Mesothelial cell of epicardium (in vitro differentiated cells): ENCODE data around the gene ARRB1. TPM values are rescaled to one million over a fixed set of nuclear protein-coding genes. Genes with fewer than 3 reads are reported as not detected.
A peak's percentile ranks its signal among the peaks of the same experiment; 100 is the strongest.

Experiments used
- DNase-seq, 2 experiments: peaks; one replicate each; pipeline ENCODE4 v3.0.0; 2021; ENCODE audit warnings: low spot score in 2 of 2; ENCODE audit not compliant: unreplicated experiment in 2 of 2
- H3K27ac Mint-ChIP-seq: 2 replicates; pipeline ENCODE4 v1.8.0; 2021; ENCODE audit warnings: mixed read lengths
- H3K27me3 Mint-ChIP-seq: 2 replicates; pipeline ENCODE4 v1.8.0; 2021; ENCODE audit warnings: low read depth, mixed read lengths
- H3K36me3 Mint-ChIP-seq: 2 replicates; pipeline ENCODE4 v1.8.0; 2021; ENCODE audit warnings: mixed read lengths
- H3K4me1 Mint-ChIP-seq: 2 replicates; pipeline ENCODE4 v1.8.0; 2021; ENCODE audit warnings: mixed read lengths
- H3K4me3 Mint-ChIP-seq: 2 replicates; pipeline ENCODE4 v1.8.0; 2021; ENCODE audit warnings: mild to moderate bottlenecking, moderate library complexity, mixed read lengths
- H3K9me3 Mint-ChIP-seq: 2 replicates; pipeline ENCODE4 v1.8.0; 2021; ENCODE audit warnings: mixed read lengths
- CTCF ChIP-seq: fragments of 200-600 bp; sonication (generic); IDR thresholded peaks from one replicate; pipeline ENCODE4 v1.5.0; 2021; ENCODE audit warnings: antibody characterized with exemption; ENCODE audit not compliant: unreplicated experiment
- total RNA-seq: library from RNA; stranded (reverse); gene quantifications from 3 replicates; pipeline ENCODE4 v1.2.1, GENCODE V29; 2021

Gene ARRB1
- total RNA-seq, 1 donor from 2014 or later, result 17.5 TPM

DNA sequence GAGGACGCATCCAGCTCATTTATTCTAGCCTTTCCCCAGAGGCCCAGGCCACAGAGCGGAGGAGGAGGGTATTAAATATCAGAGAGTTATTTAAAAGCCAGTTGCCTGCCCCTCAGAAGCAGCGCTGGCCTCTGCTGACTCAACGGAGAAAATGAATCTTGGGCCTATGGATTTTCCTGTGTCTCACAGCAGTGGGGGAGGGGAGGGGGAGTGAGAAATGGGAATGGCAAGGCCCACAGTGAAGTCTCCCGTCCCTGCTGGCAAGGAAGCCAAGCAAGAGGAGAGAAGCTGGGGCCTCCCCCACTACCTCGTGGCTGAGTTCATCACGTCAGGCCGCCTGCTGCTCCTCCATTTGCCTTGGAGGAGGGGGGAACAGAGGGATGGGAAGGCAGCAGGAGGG, 115.4 kb downstream of the ARRB1 start:
- H3K4me3 Mint-ChIP-seq, result no peak overlapping the region
- no peak overlapping the region for H3K27ac Mint-ChIP-seq
- H3K9me3 Mint-ChIP-seq, result no peaks in the 10 kb centered on the region

GRCh38 chr11:75233754-75234172, 117.7 kb downstream of the ARRB1 start:
- Mint-ChIP-seq H3K27ac (no peak overlapping the region), H3K4me1 (no peaks in the 10 kb centered on the region), H3K9me3 (no peaks in the 10 kb centered on the region), H3K27me3 (peaks cover 63% of the 10 kb centered on the region), H3K36me3 (no peaks in the 10 kb centered on the region), H3K4me3 (no peak overlapping the region)
- DNase-seq, result peak in 1 of 2 experiments; percentile 61
- no peak for TF ChIP-seq CTCF

More for the DNA sequence above, 115.4 kb downstream of the ARRB1 start:
- Mint-ChIP-seq H3K36me3 (no peaks in the 10 kb centered on the region), H3K27me3 (peaks cover 65% of the 10 kb centered on the region), H3K4me1 (peaks cover 2% of the 10 kb centered on the region)
- no peak for DNase-seq
- no peak for TF ChIP-seq CTCF

GRCh38 chr11:75230621-75231020, 120.8 kb downstream of the ARRB1 start:
- no peak overlapping the region for H3K27ac Mint-ChIP-seq
- no peak for DNase-seq
- no peaks in the 10 kb centered on the region for H3K4me1 Mint-ChIP-seq
- no peak overlapping the region for H3K4me3 Mint-ChIP-seq
- H3K27me3 Mint-ChIP-seq, result peaks cover 40% of the 10 kb centered on the region
- no peak for TF ChIP-seq CTCF
- no peaks in the 10 kb centered on the region for H3K36me3 Mint-ChIP-seq
- H3K9me3 Mint-ChIP-seq, result no peaks in the 10 kb centered on the region

- H3K4me1 Mint-ChIP-seq, result no peaks in the 10 kb centered on the region
- H3K4me3 Mint-ChIP-seq, result no peak overlapping the region
- no peak overlapping the region for H3K27ac Mint-ChIP-seq
Observed at GRCh38 chr11:75229466-75229865, 122.0 kb downstream of the ARRB1 start.

DNA sequence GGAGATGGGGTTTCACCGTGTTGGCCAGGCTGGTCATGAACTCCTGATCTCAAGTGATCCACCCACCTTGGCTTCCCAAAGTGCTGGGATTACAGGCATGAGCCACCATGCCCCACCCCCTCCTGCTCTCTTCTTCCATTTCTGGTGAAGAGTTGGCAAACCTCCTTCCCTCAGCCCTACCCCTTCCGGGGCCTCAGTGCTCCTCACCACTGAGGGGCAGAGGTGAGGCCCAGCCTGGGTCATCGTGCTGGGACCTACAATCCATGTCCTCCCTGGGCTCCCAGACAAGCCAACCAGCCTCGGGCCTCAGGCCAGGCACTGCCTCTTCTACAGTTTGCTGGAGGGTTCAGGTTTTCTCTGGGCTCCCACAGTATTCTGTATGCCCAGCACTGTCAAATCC, 125.7 kb downstream of the ARRB1 start:
- no peak for TF ChIP-seq CTCF
- Mint-ChIP-seq H3K4me3 (no peak overlapping the region), H3K27me3 (peaks cover 35% of the 10 kb centered on the region), H3K9me3 (no peaks in the 10 kb centered on the region), H3K27ac (no peak overlapping the region), H3K36me3 (no peaks in the 10 kb centered on the region), H3K4me1 (no peaks in the 10 kb centered on the region)
- DNase-seq, result no peak

More at GRCh38 chr11:75229466-75229865, 122.0 kb downstream of the ARRB1 start:
- Mint-ChIP-seq H3K9me3 (no peaks in the 10 kb centered on the region), H3K27me3 (peaks cover 44% of the 10 kb centered on the region), H3K36me3 (no peaks in the 10 kb centered on the region)
- no peak for DNase-seq
- no peak for TF ChIP-seq CTCF
